Ishikawa (cell line): ENCODE measurements around the gene ERVV-1.

Experiments used
- CEBPB ChIP-seq: IDR thresholded peaks from 2 replicates; pipeline ENCODE4 v1.6.1; 2012
- CREB1 ChIP-seq: IDR thresholded peaks from 2 replicates; pipeline ENCODE4 v1.6.1; 2012; ENCODE audit warnings: low read depth
- MAX ChIP-seq: IDR thresholded peaks from 2 replicates; pipeline ENCODE4 v1.6.1; 2012
- NFIC ChIP-seq: IDR thresholded peaks from 2 replicates; pipeline ENCODE4 v1.6.1; 2012
- RAD21 ChIP-seq: IDR thresholded peaks from 2 replicates; pipeline ENCODE4 v1.6.1; 2012; ENCODE audit warnings: low read depth
- REST ChIP-seq: IDR thresholded peaks from 2 replicates; pipeline ENCODE4 v1.6.1; 2012; ENCODE audit warnings: low read depth, mild to moderate bottlenecking
- TAF1 ChIP-seq: IDR thresholded peaks from 2 replicates; pipeline ENCODE4 v1.6.1; 2012; ENCODE audit warnings: low read depth, mild to moderate bottlenecking
- TEAD4 ChIP-seq: IDR thresholded peaks from 2 replicates; pipeline ENCODE4 v1.6.1; 2012
- YY1 ChIP-seq: IDR thresholded peaks from 2 replicates; pipeline ENCODE4 v1.6.1; 2012; ENCODE audit warnings: low read depth
- ZBTB7A ChIP-seq: IDR thresholded peaks from 2 replicates; pipeline ENCODE4 v1.6.1; 2012; ENCODE audit warnings: low read depth

GRCh38 chr19:53034054-53034453, 20.3 kb downstream of the ERVV-1 start:
- TF ChIP-seq REST (no peak), CEBPB (no peak), RAD21 (no peak), MAX (no peak), ZBTB7A (no peak), CREB1 (no peak), TEAD4 (no peak), YY1 (no peak), NFIC (no peak), TAF1 (no peak)
